ENCODE results near the gene FAIM2. TPM values are rescaled to one million over a fixed set of nuclear protein-coding genes. Genes with fewer than 3 reads are reported as not detected.
"Not testable (repeated sequence)": the region's sequence is repeated elsewhere in the genome, so short reads cannot be mapped to it uniquely, and the experiment has no call there.

Gene FAIM2
- total and polyA plus RNA-seq, 2 donors from 2014 or later, result 1.3 to 5.5 TPM

DNA sequence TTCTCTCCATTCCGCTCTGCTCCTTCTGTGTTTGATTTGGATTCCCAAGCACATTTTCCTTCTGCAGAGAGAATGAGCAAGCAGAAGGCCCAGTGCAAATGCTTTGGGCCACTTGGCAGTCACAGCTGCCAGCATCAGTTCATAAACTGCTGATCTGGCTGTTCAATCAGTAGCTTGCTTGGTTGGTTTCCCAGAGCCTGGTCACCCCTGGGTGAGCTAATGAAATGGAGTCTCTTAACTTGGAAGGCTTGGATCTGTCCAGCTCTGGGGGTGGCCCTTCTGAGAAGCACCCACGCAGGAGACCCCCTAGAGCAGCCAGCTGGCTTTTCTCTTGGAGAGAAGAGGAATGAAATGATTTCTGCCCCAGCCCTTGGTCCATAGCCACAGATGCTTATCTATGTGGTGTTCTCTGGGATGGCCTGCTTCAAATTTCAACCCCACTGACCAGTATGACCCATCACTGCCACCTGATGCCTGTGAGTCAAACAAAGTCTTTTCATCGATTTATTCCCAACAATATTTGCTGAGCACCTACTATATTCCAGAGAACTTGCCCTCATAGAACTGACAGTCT lies 30.3 kb downstream of the FAIM2 start:
- TF ChIP-seq, protein P1, sequence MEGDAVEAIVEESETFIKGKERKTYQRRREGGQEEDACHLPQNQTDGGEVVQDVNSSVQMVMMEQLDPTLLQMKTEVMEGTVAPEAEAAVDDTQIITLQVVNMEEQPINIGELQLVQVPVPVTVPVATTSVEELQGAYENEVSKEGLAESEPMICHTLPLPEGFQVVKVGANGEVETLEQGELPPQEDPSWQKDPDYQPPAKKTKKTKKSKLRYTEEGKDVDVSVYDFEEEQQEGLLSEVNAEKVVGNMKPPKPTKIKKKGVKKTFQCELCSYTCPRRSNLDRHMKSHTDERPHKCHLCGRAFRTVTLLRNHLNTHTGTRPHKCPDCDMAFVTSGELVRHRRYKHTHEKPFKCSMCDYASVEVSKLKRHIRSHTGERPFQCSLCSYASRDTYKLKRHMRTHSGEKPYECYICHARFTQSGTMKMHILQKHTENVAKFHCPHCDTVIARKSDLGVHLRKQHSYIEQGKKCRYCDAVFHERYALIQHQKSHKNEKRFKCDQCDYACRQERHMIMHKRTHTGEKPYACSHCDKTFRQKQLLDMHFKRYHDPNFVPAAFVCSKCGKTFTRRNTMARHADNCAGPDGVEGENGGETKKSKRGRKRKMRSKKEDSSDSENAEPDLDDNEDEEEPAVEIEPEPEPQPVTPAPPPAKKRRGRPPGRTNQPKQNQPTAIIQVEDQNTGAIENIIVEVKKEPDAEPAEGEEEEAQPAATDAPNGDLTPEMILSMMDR (IDR thresholded peaks at IDR 0.05; ENCODE audit: borderline replicate concordance, extremely low read depth, insufficient read depth), result no peak
- DNase-seq (peak; percentile 29 to 84 (median 66)), FAIRE-seq (no peak)
- Histone ChIP-seq H3K9ac (ENCODE audit: low read length in 3 of 3) (no peak overlapping the region), H3K4me1 (ENCODE audit: control insufficient read depth in 2 of 3, insufficient read depth in 2 of 3, low read depth in 1 of 3, low read length in 3 of 3) (peaks cover 2 to 25% (median 23%) of the 10 kb centered on the region in 3 donors), H3K9me3 (ENCODE audit: control insufficient read depth in 2 of 3, insufficient read depth in 1 of 3, low read length in 3 of 3) (peaks cover 0 to 3% (median 0%) of the 10 kb centered on the region in 3 donors), H3K4me3 (ENCODE audit: low read length in 3 of 3) (no peak overlapping the region), H3K36me3 (ENCODE audit: control insufficient read depth in 2 of 3, insufficient read depth in 3 of 3, low read length in 3 of 3) (no peaks in the 10 kb centered on the region), H3K27me3 (ENCODE audit: control insufficient read depth, insufficient read depth, low read length) (no peaks in the 10 kb centered on the region), H3K27ac (ENCODE audit: low read depth in 2 of 2, low read length in 2 of 2) (no peak overlapping the region)
- intact Hi-C loops (cut with DNase I), result no loop called here

DNA sequence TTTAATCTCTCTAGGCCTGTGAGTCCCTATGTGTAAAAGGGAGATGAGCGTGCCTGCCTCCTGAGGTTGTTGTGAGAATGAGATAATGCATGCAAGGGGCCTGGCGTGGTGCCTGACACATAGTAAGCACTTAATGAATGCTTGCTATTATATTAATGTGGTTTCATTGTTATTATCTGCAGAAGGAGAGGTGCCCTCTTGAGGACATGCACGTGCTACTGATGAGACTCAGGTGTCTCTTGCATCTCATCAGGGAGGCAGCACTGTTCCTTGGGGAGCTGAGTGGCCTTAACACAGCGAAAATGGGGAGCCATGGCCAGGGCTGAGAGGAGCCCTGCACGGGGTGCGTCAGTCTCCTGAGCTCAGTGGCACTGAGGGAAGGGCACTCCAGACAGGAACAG lies 30.9 kb downstream of the FAIM2 start:
- Histone ChIP-seq H3K27ac (ENCODE audit: low read depth in 2 of 2, low read length in 2 of 2) (no peak overlapping the region), H3K9ac (ENCODE audit: low read length in 3 of 3) (no peak overlapping the region), H3K4me1 (ENCODE audit: control insufficient read depth in 2 of 3, insufficient read depth in 2 of 3, low read depth in 1 of 3, low read length in 3 of 3) (peaks cover 2 to 28% (median 26%) of the 10 kb centered on the region in 3 donors), H3K36me3 (ENCODE audit: control insufficient read depth in 2 of 3, insufficient read depth in 3 of 3, low read length in 3 of 3) (no peaks in the 10 kb centered on the region), H3K4me3 (ENCODE audit: low read length in 3 of 3) (no peak overlapping the region), H3K27me3 (ENCODE audit: control insufficient read depth, insufficient read depth, low read length) (no peaks in the 10 kb centered on the region), H3K9me3 (ENCODE audit: control insufficient read depth in 2 of 3, insufficient read depth in 1 of 3, low read length in 3 of 3) (peaks cover 0 to 2% (median 0%) of the 10 kb centered on the region in 3 donors)
- intact Hi-C loops (cut with DNase I), result no loop called here
- DNase-seq (peak in 1 of 5 donors; percentile 38), FAIRE-seq (no peak)
- TF ChIP-seq, protein P1 (IDR thresholded peaks at IDR 0.05; ENCODE audit: borderline replicate concordance, extremely low read depth, insufficient read depth), result no peak

DNA sequence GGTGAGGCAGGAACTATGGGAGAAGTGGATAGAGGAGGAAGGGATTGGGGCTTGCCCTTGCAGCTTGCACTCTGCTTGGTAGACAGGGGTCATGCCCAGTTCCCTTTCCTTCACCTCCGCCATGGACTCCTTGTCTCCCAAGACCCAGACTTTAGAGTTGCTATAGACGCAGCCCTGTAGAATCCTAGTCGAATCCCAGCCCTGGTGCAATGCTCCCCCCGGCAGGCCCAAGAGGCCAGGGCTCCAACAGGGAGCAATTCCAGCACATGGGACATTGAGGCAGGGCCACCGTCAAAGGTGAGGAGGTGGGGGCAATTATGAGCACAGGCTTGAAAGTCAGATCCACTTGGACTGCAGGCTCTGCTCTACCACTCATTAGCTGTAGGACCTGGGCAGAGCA lies 31.3 kb downstream of the FAIM2 start:
- intact Hi-C loops (cut with DNase I), result no loop called here
- H3K36me3 ChIP-seq (ENCODE audit: control insufficient read depth in 2 of 3, insufficient read depth in 3 of 3, low read length in 3 of 3), result no peaks in the 10 kb centered on the region
- no peak overlapping the region for H3K27ac ChIP-seq (ENCODE audit: low read depth in 2 of 2, low read length in 2 of 2)
- DNase-seq (peak in 1 of 5 donors; percentile 34), FAIRE-seq (no peak)
- no peaks in the 10 kb centered on the region for H3K27me3 ChIP-seq (ENCODE audit: control insufficient read depth, insufficient read depth, low read length)
- TF ChIP-seq, protein P1 (IDR thresholded peaks at IDR 0.05; ENCODE audit: borderline replicate concordance, extremely low read depth, insufficient read depth), result no peak
- H3K9me3 ChIP-seq (ENCODE audit: control insufficient read depth in 2 of 3, insufficient read depth in 1 of 3, low read length in 3 of 3), result no peaks in the 10 kb centered on the region
- H3K4me1 ChIP-seq (ENCODE audit: control insufficient read depth in 2 of 3, insufficient read depth in 2 of 3, low read depth in 1 of 3, low read length in 3 of 3), result peaks cover 2 to 32% (median 29%) of the 10 kb centered on the region in 3 donors
- H3K9ac ChIP-seq (ENCODE audit: low read length in 3 of 3), result no peak overlapping the region
- H3K4me3 ChIP-seq (ENCODE audit: low read length in 3 of 3), result no peak overlapping the region

- H3K9ac ChIP-seq (ENCODE audit: low read length in 3 of 3); FAIRE-seq; H3K36me3 ChIP-seq (ENCODE audit: control insufficient read depth in 2 of 3, insufficient read depth in 3 of 3, low read length in 3 of 3); H3K9me3 ChIP-seq (ENCODE audit: control insufficient read depth in 2 of 3, insufficient read depth in 1 of 3, low read length in 3 of 3); intact Hi-C loops (cut with DNase I); H3K27me3 ChIP-seq (ENCODE audit: control insufficient read depth, insufficient read depth, low read length); H3K4me3 ChIP-seq (ENCODE audit: low read length in 3 of 3); H3K27ac ChIP-seq (ENCODE audit: low read depth in 2 of 2, low read length in 2 of 2): not testable (repeated sequence)
- H3K4me1 ChIP-seq (ENCODE audit: control insufficient read depth in 2 of 3, insufficient read depth in 2 of 3, low read depth in 1 of 3, low read length in 3 of 3), result peaks cover 2 to 37% (median 29%) of the 10 kb centered on the region in 3 donors
- peak in 1 of 5 donors; percentile 57 for DNase-seq
These were observed 31.9 kb downstream of the FAIM2 start for GRCh38 chr12:49871811-49872251.

Measured in kidney (tissue), 14 donors.